GM19463 (cell line): Measurements from ENCODE around the gene SATB2.

Experiments used
- ATAC-seq: cut with Tn5 transposase; IDR thresholded peaks from one replicate; pipeline ENCODE4 v1.9.1; 2021; ENCODE audit warnings: mild to moderate bottlenecking, moderate library complexity; ENCODE audit not compliant: unreplicated experiment

Gene SATB2

DNA sequence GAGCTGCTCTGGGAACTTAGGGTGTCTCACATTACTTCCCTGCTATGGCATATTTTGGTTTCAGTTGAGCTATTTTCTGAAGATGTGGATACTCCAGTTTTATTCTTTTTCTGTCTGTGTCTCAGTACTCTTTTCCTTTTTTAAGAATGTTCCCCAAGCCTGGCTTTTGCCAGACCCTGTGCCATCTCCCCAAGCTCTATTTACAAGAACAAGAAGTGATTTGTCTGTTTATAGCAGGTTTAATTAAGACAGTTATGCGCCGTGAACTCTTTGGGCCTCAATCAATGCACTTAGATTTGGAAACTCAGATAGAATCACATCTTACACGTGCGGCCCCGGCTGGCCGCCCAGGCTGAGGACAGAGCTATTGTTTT, 8.9 kb upstream of the SATB2 start:
- no peak for ATAC-seq

DNA sequence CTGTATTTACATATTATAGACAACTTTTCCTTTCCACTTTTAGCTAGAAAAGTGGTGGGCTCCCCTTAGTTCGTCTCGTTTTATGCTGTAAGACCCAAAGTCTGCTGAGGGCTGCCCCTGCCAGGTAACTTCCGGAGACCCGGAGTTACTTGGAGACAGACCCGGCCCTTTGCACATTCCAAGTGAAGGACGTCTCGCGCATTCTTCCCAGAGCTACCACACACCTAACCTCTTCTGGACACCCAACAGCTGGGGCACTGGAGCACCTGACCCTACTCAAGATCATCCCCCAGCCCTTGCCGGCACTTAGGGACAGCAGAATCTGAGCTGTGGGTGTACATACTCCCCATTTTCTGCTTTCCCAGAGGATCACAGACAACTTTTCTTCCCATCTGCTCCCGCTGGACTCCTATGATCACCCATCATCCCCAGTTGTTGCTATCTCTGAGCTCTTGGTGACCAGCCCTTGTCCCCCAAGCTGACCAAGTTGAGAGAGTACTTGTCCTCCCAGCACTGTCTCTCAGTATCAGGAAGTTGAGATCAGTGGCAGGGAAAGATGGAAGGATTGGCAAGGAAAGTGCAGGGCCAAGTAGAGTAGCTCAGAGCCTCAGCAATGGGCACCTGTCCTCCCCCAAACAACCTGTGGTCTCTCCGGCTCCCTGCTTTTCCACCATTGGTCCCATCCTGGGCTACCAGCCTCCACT, 8.4 kb upstream of the SATB2 start:
- no peak for ATAC-seq

DNA sequence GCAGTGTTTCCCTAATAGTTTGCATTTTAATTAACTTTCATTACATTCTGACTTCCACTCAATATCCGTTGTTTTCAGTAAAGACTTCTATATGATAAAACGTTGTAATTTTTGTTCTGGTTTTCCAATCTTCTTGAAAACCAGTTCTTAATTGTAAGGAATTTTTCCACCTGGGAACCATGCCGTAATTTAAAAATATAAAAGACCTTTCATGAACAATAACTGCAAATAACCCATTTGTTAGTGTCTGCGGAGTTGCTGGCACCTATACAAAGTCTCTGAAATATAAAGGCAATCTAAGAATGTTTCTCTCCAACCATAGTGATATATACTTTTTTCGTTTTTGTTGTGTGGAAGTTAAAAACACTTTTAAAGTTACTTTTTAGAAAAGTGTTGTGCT, 7.7 kb upstream of the SATB2 start:
- no peak for ATAC-seq

DNA sequence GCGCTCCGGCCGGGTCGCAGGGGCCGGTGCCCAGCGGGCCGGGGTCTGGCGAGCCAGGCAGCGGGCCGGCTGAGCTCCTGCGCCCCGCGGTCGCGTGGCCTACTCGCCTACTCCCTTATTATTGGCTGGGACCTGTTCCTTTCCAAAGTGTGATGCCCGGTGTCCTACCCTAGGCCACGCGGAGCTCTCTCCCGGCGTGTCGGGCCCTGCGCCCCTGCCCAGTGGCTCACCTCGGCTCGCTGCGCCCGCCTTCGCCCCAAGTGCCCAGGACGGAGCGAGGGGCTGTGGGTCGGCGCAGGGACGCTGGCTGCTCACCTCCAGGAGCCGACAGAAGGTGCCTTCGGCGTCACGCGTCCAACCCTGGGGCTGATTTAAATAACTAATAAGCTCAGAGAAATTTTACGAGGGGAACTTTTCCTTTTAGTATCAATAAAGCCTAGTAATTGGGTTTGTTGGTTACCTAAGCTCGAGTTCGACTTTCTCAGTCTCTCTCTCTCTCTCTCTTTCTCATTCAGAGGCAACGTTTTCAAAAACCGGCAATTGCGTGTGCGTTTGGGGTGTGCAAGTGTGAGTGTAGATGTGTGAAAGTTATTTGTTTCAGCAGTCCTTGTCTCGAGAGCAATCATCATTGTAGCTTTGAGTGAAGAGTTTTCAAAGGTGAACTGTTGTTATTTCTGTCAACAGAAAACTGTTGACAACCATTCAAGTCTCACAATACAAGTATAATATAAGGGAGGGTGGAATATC, 7.0 kb upstream of the SATB2 start:
- ATAC-seq = no peak

DNA sequence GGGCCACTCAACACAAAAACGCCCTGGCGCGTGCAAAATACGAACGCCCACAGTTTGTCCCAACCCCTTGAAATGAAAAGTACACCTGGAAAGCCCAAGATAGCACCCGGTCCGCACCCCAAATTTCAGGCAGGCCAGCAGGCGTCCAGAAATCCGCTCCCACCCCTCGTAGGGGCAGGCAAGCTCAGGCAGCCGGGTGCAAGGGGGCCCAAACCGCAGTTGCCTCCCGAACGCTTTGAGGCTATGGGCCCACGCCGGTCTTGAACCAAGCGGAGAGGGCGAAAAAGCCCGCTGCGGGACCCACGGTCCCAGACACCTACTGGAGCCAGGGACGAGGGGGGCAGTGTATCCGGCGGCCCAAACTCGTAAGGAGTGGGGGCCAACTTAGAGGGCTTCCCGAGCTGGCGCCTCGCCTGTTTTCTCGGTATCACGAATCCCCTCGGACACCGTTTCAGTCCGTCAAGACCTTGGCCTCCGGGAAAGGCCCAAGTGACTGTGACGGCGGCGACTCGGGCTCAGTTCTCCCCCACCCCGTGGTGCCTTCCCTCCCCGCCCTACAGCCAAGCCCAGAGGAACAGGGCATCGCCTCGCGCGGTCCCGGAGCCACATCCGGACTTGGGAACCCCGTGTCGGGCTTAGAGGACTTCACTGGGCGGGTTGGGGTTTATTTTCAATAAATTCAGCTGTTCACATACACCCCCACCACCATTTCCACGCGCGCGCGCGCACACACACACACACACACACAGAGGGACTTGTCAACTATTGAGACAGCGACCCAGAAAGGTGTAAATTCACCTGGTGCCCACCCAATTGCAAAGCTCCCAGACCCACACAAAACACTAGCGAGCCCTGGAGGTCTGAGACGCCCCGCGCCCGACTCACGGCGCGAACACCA, 6.2 kb upstream of the SATB2 start:
- ATAC-seq = no peak

DNA sequence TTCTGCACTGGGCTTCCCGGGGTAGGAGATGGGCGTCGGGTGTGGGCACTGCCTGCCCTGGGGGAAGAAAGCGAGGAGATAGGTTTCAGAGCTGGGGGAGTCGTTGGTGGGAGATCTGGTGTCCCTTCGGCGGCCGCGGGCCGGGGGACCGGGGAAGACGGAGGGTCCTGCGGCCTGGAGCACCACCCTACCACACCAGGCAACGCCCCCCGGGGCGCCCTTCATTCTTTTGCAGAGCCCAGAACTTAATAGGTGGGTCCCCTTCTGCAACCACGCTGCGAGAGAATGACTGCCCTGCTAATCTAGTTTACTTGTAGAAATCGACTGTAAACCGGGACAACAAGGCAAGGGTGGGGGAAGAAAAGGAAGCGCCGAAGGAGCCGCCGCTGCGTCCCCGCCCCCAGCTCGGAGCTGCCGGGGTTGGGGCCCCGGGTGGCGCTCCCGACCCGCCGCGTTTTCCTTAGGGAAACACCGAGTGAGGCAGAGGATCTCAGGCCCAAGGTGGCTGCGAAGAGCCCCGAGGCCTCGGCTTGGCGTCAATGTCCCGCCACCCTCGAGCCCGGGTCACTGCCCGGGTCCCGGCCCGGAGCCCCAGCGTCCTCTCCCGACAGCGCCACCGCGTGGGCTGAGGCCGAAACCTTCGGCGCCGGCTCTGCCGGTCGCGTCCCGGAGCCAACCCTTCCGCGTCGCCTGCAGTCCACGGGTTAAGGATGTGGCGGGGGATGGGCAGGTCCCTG, 5.4 kb upstream of the SATB2 start:
- peak; percentile 50 for ATAC-seq

DNA sequence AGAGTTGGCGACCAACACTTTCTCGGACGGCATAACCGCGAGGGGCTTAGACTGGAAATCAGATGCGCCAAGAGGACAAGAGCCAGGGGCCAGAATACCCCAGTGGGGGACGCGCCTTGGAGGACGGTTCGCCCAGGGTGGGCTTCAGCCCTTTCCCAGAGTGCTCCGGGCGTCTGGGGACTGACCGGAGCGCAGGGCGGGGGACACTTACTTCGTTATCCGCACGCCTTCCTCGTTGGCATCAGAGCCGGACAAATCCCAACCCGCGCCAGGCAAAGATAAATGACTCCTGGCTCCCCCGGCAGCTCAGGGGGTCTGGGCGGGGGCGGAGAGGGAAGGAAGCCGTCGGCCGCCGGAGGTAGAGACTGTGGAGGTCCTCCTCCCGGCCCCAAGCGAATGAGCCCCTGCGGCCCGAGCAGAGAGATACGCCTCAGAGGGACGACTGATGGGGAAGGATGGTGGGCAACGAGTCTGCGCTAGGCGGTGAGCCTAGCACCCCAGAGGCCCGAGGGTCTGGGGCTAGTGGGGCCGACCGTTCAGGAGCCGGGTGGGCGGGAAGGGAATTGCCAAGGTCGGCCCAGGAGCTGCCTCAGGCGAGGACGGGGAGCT, 4.7 kb upstream of the SATB2 start:
- ATAC-seq = no peak

DNA sequence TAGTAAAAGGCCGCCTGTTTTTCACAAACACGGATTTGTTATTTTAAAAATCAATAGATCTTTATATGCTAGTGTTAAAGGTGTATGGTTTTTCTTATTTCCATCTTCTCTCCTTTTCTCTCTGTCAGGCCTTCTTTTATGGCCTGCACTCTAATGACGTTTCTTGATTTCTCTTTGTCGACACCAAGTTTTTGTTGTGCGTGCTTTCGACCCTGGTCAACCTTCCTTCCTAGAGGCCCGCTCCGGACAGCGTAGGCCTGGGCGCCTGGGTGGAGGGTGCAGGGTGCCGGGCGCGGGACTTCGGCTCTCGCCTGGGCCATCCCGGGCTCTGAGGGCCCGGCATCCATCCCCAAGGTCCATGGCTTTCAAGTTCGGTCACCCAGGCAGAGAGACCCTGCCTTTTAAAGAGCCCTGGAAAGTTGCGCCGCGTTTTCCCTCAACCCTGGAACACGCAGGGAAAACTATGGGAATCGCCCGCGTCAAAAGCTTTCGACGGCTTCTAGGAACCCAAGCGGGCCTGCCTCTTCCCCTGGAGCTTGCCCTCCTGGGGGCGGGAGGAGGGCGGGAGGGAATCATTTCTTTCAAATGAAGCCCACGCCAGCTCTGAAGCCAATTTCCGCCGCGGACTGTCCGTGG, 4.1 kb upstream of the SATB2 start:
- ATAC-seq = no peak

DNA sequence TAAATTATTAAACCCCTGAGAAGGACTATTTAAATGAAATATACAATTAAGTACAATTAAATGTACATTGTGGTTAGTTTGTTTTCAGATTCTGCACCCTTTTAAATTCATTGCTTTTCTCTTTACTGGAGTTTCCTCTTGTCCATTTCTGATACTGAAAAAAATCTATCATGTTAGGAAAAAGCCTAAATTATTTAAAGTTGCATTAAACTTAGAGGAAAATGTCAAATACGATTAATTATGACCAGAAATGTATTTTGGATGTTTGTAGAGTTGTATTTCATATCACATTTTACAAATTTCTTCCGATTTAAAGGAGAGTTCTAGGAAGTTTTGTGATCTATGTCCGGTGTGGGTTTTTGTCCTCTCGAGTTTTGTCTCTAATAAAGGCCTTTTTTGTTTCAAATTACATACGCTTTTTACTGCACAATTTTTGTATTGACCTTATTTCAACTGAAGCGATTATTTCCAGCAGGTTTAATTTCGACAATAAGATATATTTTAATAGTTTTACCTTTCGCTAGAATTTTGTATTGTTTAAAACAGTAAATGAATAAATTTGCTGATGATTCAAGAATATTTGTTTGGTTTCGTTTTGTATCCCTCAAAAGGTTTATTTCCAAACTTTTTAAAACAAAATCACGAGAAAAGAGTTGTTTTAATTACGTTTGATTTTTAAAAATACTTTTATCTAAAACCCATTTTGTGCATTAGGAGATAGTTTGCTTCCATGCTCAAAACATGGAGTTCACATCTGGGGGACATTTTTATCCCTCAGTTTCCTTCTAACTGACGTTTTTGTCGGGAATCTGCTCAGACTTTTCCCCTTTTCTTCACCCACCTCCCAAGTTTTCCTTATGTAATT, 3.3 kb upstream of the SATB2 start:
- no peak for ATAC-seq

DNA sequence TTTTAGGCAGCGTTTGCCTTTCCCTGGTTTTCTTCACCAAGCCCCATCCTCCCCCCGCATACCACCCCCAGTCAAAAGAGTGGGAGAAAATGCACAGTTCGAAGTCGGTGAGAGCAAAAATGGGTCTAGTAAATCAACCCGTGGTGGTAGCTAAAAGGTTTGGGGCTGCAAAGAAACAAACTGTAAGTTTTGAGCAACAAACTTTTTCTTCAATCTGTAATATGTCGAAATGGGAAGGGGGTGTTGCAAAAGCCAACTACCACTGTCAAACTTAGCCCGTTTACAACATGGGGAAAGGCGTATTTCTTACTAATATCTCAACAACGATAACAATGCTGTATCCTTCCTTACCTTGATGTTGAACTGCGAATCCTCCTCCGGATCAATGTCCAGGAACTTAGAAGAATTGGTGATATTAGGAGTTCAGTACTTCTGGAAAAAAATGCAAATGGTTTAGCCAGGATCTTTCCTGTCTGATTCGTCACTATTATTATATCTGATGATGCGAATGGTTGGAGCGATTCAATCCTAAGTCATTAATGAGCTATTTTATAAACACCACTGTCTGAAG, 2.4 kb upstream of the SATB2 start:
- ATAC-seq = no peak

DNA sequence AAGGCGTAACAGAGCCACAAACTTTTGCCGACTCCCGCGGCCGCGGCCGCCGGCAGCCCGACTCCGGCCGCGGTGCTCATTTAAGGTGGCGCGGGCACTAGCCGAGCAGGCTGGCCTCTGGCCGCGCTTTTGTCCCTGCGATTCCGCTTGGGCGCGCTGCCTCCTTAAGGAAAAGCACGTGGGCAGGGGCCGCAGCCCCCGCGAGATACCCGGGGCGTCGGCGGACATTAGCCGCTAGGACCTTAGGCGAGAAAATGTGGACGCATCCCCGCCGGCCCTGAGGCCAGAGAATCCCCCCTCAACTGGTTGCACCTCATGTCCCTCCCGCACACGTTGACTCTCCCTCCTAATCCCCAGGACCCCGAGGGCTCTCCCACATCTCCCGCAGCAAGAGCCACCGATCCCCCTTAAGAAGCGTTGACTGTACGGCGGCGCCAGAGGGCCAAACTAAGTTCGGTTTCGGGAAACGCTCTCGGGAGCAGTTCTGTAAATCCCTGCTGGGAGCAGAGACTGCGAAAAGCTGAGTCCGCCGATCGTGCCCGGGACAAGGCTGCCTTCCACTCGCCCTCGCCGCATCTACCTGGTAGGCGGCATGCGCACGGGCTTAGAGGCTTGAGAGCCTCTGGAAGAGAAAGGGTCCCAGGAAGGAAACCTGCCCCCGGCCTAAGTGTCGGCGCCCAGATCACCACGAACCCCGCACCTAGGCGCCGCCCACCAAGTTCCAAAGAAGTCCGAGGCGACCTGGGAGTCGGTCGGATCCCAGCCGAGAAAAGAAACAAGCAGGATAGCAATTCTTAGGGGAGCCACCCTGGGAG, 1.8 kb upstream of the SATB2 start:
- ATAC-seq = peak; percentile 34

DNA sequence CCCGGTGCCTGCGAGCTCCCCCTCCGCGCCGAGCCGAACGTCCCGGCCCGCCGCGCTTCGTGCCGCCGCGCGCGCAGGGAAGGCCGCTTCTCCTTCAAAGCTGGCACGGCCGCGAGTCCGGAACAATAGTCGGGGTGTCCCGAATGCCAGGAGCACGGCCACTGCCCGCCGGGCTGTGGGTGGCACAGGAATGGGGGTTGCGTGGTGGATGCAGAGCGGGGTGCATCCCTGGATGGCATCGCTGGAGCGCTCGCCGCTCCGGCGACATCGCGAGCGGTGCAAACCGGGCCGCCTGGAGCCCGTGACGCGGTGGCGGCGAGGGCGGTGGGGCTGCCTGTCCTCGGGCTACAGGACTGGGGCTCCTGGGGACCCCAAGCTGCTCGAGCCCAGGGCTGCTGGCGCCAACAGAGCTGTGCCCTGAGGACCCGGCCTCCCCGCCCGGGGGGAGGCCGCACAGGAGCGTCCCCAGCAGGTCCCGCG, 1.1 kb upstream of the SATB2 start:
- peak; percentile 35 for ATAC-seq

DNA sequence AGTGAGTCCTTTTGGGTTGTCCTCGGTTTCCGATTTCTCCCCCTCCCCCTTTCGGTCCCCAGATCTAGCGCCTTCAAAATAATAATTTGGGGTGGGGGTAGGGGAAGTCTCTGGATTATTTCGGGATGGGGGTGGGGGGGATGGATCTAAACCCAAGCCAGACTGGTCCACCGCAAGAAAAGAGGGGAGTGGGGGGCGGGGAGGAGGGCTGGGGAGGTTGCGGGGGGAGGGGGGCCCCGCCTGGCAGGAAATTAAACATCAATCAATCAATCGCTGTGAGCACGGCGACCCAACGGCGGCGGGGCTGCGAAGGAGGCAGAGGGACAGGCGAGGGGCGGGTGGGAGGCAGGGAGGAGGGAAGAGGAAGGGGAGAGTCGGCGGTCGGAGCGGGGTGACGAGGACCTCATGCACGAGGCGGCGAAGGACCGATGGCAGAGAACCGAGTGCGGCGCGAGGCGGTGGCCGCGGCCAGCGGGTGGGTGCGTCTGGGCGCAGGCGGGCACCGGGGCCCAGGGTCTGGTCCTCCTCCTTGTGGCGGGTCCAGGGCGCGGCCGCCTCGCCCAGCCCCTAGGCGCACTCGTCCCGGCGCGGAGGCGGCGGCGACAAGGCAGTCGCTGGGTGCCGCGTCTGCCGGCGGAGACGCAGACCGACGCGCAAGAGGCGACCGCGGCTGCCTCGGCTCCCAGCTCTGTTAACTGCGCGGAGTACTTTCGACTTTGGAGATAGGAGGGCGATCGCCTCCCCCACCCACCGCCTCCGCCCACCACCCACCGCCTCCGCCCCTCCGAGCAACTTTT, 468 bp upstream of the SATB2 start:
- peak; percentile 18 for ATAC-seq

DNA sequence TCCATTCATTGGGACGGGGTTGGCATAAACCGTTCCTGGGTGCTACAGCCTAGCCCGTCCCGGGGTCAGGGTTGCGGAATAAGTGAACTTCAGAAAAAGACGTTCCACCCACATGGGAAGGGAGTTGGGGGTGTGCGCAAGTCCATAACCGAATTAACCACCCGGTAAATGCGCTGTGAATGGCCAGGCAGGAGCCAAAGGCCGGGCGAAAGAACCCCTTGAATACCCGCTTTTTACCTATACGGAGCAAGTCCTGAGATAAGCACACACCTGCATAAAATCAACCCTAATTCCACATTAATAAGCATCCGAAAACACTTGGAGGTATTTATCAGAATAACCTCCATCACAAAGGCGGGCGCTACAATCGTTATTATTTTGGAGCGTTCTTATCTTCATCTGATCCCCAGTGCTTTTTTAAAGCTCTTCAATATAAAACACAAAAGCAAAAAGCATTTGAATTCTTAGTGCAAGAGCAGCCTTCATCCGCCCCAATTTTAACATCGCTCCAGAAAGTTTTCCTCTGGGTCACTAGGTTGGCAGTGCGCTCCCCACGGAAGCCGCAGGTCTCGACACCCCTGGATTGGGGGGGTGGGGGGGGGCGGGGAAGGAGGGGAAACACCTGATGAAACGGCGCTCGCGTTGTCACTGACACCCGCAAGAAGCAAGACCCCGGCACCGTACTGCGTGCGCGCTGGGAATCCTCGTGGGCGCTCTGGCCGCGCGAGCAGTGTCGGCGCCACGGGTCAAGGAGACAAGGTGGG, 1.2 kb downstream of the SATB2 start:
- no peak for ATAC-seq

DNA sequence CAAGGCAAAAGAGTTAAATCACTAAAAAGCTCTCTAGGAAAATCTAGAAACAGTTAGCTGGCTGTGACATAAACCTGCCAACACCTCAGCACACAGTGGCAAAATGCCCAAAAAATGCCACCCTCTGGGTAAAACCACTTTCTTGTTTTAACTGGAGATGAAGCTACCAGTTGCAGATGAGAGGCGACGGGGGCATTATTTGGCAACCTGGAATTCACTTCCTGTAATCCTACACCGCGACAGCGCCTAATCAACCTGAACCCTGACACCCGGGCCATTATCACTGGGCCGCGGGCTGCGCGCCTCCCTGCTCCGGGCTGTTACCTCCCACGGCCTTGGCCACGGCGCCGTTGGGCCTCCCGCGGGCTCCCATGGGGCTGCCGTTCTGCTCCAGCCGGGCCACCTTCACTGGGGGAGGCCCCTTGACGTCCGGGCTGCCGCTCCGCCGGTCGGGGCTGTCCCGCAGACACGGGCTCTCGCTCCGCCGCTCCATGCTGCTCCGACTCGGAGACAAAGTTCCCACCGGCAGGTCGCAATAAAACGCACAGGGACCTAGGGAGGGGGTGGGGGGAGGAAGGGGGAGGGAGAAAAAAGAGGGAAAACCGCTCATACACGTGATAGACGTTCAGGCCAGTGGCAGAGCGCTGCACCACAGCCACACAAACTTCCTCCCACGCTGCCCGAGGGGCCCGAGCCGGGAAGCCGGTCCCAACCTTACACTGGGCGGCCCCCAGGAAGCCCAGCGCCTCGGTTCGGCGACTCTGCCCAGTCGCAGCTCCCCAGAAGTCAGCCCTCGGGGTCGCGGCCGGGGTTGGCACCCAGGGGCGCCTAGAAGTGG, 2.0 kb downstream of the SATB2 start:
- no peak for ATAC-seq

DNA sequence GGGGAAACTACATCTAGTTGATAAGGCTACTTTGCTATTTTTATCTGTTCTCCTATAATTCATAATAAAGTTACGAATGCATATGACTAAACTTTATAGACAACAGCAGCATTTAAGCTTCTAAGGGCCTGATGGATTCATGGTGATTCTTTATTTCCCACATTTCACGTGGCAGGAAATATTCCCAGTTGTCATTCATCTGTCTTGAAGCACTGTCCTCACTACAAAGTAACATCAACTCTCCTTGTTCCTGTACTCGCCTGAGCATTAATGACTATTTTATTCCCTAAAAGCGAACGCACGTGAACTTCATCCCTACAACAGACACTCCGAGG, 2.6 kb downstream of the SATB2 start:
- ATAC-seq = no peak
